PC-9 (cell line): Measurements from ENCODE around the gene AGMO. TPM values are rescaled to one million over a fixed set of nuclear protein-coding genes. Genes with fewer than 3 reads are reported as not detected.

ENCODE experiments used
- BruUV-seq: library from RNA; stranded (reverse); fragments of 400-500 nt; replicated peaks from 2 replicates; lab custom pipeline; 2021; lab: Mats Ljungman, UMichigan
- CTCF ChIA-PET: fragments of 300-600 bp; sonication (Branson Sonifier 250); formaldehyde crosslinking; loops from one replicate; lab custom pipeline; 2022; ENCODE audit warnings: antibody characterized with exemption; lab: Charles Lee
- POLR2A ChIA-PET: fragments of 300-600 bp; sonication (Branson Sonifier 250); formaldehyde crosslinking; loops from one replicate; lab custom pipeline; 2022; ENCODE audit warnings: antibody characterized with exemption; ENCODE audit not compliant: unreplicated experiment; lab: Charles Lee
- DNase-seq, 2 experiments: peaks; one replicate each; pipeline versions ENCODE4 v3.0.0 to v3.0.0-alpha.2; 2015 to 2022; ENCODE audit warnings: mixed read lengths in 1 of 2
- H2AFZ ChIP-seq: fragments of 200-600 bp; sonication (generic); 2 replicates; pipeline ENCODE4 v1.8.1; 2017; ENCODE audit warnings: antibody characterized with exemption
- H3F3A ChIP-seq: fragments of 200-600 bp; sonication (generic); 2 replicates; pipeline ENCODE4 v1.8.1; 2017; ENCODE audit warnings: antibody characterized with exemption, mild to moderate bottlenecking, low read depth; ENCODE audit not compliant: insufficient read depth
- H3K27ac ChIP-seq: fragments of 200-600 bp; sonication (generic); 2 replicates; pipeline ENCODE4 v1.6.1; 2016; ENCODE audit warnings: mixed run types
- H3K27me3 ChIP-seq: fragments of 200-600 bp; sonication (generic); 2 replicates; pipeline ENCODE4 v1.6.1; 2016; ENCODE audit warnings: low read depth, mixed run types; ENCODE audit not compliant: insufficient read depth
- H3K36me3 ChIP-seq: fragments of 200-600 bp; sonication (generic); 2 replicates; pipeline ENCODE4 v1.6.1; 2016; ENCODE audit warnings: low read depth, mixed run types
- H3K4me1 ChIP-seq: fragments of 200-600 bp; sonication (generic); replicated peaks from 2 replicates; pipeline ENCODE4 v1.6.1; 2016; ENCODE audit warnings: mixed run types; ENCODE audit not compliant: insufficient read depth
- H3K4me2 ChIP-seq: fragments of 200-600 bp; sonication (generic); 2 replicates; pipeline ENCODE4 v1.6.1; 2017; ENCODE audit warnings: mixed run types
- H3K4me3 ChIP-seq: fragments of 200-600 bp; sonication (generic); 2 replicates; pipeline ENCODE4 v1.6.1; 2016; ENCODE audit warnings: mixed run types
- H3K79me2 ChIP-seq: fragments of 200-600 bp; sonication (generic); 2 replicates; pipeline ENCODE4 v1.6.1; 2017; ENCODE audit warnings: low read depth, mixed run types
- H3K9me2 ChIP-seq: fragments of 200-600 bp; sonication (generic); 2 replicates; pipeline ENCODE4 v1.8.1; 2017; ENCODE audit warnings: mild to moderate bottlenecking; ENCODE audit not compliant: insufficient read depth
- H3K9me3 ChIP-seq: fragments of 200-600 bp; sonication (generic); 2 replicates; pipeline ENCODE4 v1.8.1; 2016; ENCODE audit warnings: low read depth; ENCODE audit not compliant: insufficient read depth
- H4K20me1 ChIP-seq: fragments of 200-600 bp; sonication (generic); 2 replicates; pipeline ENCODE4 v1.8.1; 2017; ENCODE audit not compliant: insufficient read depth
- CTCF ChIP-seq: fragments of 200-600 bp; sonication (generic); conservative IDR thresholded peaks from 2 replicates; pipeline ENCODE4 v1.6.1; 2017; ENCODE audit warnings: mixed run types, antibody characterized with exemption, mild to moderate bottlenecking, moderate library complexity
- EZH2 ChIP-seq: fragments of 200-600 bp; sonication (generic); IDR thresholded peaks from 2 replicates; pipeline ENCODE4 v1.8.0; 2017; ENCODE audit warnings: antibody characterized with exemption, low read depth
- intact Hi-C: fragments of 100-400 bp; cut with micrococcal nuclease; formaldehyde crosslinking; loops from one replicate; pipeline ENCODE4 v1.10.0; 2022; ENCODE audit not compliant: unreplicated experiment
- total RNA-seq: library from RNA; stranded (reverse); gene quantifications from 2 replicates; pipeline ENCODE4 v1.2.3, GENCODE V29; 2021

Gene AGMO
- total RNA-seq, 1 experiment from 2014 or later: not detected

GRCh38 chr7:15257689-15258088 lies 304.1 kb downstream of the AGMO start:
- Histone ChIP-seq H3K4me2 (no peak overlapping the region), H3K4me3 (no peak overlapping the region), H3K9me2 (no peaks in the 10 kb centered on the region), H4K20me1 (no peaks in the 10 kb centered on the region), H2AFZ (no peak overlapping the region), H3K9me3 (no peaks in the 10 kb centered on the region), H3K27me3 (no peaks in the 10 kb centered on the region), H3K4me1 (no peaks in the 10 kb centered on the region), H3F3A (no peaks in the 10 kb centered on the region), H3K36me3 (no peaks in the 10 kb centered on the region), H3K27ac (no peak overlapping the region), H3K79me2 (no peaks in the 10 kb centered on the region)
- TF ChIP-seq CTCF (no peak), EZH2 (no peak)
- no TSS peak for BruUV-seq
- intact Hi-C loops: no loop called here
- no peak for DNase-seq
- POLR2A ChIA-PET: no interaction called here
- CTCF ChIA-PET: no interaction called here

GRCh38 chr7:15252181-15252580 lies 309.6 kb downstream of the AGMO start:
- H3K9me2 ChIP-seq: no peaks in the 10 kb centered on the region
- no peak overlapping the region for H3K4me2 ChIP-seq
- CTCF ChIA-PET: no interaction called here
- H3K79me2 ChIP-seq: no peaks in the 10 kb centered on the region
- no peaks in the 10 kb centered on the region for H3F3A ChIP-seq
- intact Hi-C loops: no loop called here
- TF ChIP-seq EZH2: no peak
- no peak for TF ChIP-seq CTCF
- no peak overlapping the region for H2AFZ ChIP-seq
- H3K9me3 ChIP-seq: no peaks in the 10 kb centered on the region
- H3K27me3 ChIP-seq: no peaks in the 10 kb centered on the region
- no peak overlapping the region for H3K4me3 ChIP-seq
- POLR2A ChIA-PET: no interaction called here
- H3K4me1 ChIP-seq: no peaks in the 10 kb centered on the region
- DNase-seq: no peak
- BruUV-seq: no TSS peak
- H3K27ac ChIP-seq: no peak overlapping the region
- H3K36me3 ChIP-seq: no peaks in the 10 kb centered on the region
- H4K20me1 ChIP-seq: no peaks in the 10 kb centered on the region

GRCh38 chr7:15248514-15248913 lies 313.3 kb downstream of the AGMO start:
- BruUV-seq: no TSS peak

GRCh38 chr7:15245831-15246230 lies 316.0 kb downstream of the AGMO start:
- no peaks in the 10 kb centered on the region for H3K9me3 ChIP-seq
- no peaks in the 10 kb centered on the region for H4K20me1 ChIP-seq
- no peaks in the 10 kb centered on the region for H3K79me2 ChIP-seq
- BruUV-seq: no TSS peak
- ChIA-PET CTCF (no interaction called here), POLR2A (no interaction called here)
- H3F3A ChIP-seq: no peaks in the 10 kb centered on the region
- no peak for DNase-seq
- no peak overlapping the region for H3K27ac ChIP-seq
- H3K27me3 ChIP-seq: no peaks in the 10 kb centered on the region
- H3K9me2 ChIP-seq: no peaks in the 10 kb centered on the region
- H3K4me3 ChIP-seq: no peak overlapping the region
- no peaks in the 10 kb centered on the region for H3K4me1 ChIP-seq
- intact Hi-C loops: no loop called here
- TF ChIP-seq CTCF: no peak
- no peak for TF ChIP-seq EZH2
- no peak overlapping the region for H3K4me2 ChIP-seq
- no peaks in the 10 kb centered on the region for H3K36me3 ChIP-seq
- H2AFZ ChIP-seq: no peak overlapping the region

More at GRCh38 chr7:15248514-15248913, 313.3 kb downstream of the AGMO start:
- H3K9me3 ChIP-seq: no peaks in the 10 kb centered on the region
- no peak for DNase-seq
- ChIA-PET CTCF (no interaction called here), POLR2A (no interaction called here)
- H3K4me3 ChIP-seq: no peak overlapping the region
- H3F3A ChIP-seq: no peaks in the 10 kb centered on the region
- H4K20me1 ChIP-seq: no peaks in the 10 kb centered on the region
- no peak overlapping the region for H3K4me2 ChIP-seq
- no peaks in the 10 kb centered on the region for H3K36me3 ChIP-seq
- H3K27ac ChIP-seq: no peak overlapping the region
- no peaks in the 10 kb centered on the region for H3K4me1 ChIP-seq
- no peaks in the 10 kb centered on the region for H3K27me3 ChIP-seq
- no peak overlapping the region for H2AFZ ChIP-seq
- intact Hi-C loops: no loop called here
- H3K79me2 ChIP-seq: no peaks in the 10 kb centered on the region
- H3K9me2 ChIP-seq: no peaks in the 10 kb centered on the region
- no peak for TF ChIP-seq EZH2
